HG03439 (cell line): Measurements from ENCODE around the gene C11orf98.
A peak's percentile ranks its signal among the peaks of the same experiment; 100 is the strongest.
"Not testable (repeated sequence)": the region's sequence is repeated elsewhere in the genome, so short reads cannot be mapped to it uniquely, and the experiment has no call there.

Experiments used
- ATAC-seq: cut with Tn5 transposase; IDR thresholded peaks from one replicate; pipeline ENCODE4 v1.9.1; 2021; ENCODE audit warnings: mild to moderate bottlenecking, moderate library complexity; ENCODE audit not compliant: unreplicated experiment

Gene C11orf98

DNA sequence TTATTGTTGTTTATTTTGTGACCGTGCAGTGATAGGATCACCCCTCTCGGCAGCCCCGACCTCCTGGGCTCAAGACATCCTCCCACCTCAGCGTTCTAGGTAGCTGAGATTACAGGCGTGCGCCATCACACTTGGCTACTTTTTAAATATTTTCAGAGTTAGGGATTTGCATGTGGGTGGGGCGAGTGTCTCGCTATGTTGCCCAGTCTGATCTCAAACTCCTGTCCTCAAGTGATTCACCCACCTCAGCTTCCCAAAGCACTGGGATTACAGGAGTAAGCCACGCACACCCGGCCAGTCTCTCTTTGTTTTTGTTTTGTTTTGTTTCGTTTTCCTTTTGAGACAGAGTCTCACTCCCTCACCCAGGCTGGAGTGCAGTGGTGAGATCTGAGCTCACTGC is 10.7 kb downstream of the C11orf98 start:
- no peak for ATAC-seq

DNA sequence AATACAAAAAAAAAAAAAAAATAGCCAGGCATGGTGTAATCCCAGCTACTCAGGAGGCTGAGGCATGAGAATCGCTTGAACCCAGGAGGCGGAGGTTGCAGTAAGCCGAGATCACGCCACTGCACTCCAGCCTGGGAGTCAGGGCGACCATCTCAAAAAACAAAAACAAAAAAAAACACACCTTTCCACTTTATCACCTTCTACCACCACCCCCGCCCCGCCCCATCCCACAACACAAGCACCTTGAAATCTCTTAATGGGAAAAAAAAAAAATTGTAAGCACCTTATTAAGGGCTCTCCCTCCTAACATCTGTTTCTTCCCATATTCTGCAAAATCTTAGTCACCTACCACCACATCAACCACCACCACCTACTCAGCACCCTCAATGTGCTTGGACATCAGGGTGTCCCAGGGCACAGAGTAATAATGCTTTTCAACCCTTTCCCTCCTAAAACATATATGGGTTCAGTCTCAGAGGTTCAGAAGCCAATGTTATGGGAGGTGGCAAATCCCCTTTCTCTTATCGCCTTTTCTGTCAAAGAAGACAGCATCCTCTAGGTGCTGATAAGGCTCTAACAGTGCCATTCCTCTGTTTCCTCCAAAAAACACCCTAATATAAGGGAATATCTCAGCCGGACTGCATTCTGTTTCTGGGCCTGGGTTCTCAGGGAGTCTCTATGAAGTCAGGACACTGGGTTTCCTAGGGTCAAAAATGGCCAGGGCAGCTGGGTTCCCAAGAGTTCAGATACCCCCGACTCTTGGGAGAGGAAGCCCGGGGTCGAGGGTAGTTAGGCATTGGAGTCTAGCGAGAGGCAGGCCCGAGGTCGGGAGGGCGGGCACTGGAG is 12.6 kb downstream of the C11orf98 start:
- ATAC-seq: peak; percentile 22

DNA sequence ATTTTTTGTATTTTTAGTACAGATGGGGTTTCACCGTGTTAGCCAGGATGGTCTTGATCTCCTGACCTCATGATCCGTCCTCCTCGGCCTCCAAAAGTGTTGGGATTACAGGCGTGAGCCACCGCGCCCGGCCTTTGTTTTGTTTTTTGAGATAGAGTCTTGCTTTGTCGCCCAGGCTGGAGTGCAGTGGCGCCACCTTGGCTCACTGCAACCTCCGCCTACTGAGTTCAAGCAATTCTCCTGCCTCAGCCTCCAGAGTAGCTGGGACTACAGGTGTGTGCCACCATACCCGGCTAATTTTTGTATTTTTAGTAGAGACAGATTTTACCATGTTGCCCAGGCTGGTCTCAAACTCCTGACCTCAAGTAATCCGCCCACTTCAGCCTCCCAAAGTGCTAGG is 14.7 kb downstream of the C11orf98 start:
- not testable (repeated sequence) for ATAC-seq

DNA sequence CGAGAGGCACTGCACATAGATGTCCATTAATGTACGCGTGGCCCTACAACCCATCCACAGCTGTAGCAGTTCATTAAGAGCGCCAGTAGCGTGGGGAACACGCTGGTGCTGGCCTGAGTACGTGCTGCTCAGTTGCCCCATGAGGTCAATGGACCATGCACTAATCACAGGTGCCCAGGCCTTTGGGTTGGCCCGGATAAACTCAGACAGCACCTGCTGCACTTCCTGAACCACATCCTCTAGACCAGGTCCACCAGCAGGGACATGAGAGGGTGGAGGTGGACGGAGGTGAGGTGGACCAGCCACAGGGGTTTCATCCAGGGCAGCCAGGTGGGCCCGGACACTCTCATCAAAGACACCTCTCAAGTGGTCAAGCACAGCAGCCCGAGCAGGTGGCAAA is 15.5 kb downstream of the C11orf98 start:
- ATAC-seq: no peak

DNA sequence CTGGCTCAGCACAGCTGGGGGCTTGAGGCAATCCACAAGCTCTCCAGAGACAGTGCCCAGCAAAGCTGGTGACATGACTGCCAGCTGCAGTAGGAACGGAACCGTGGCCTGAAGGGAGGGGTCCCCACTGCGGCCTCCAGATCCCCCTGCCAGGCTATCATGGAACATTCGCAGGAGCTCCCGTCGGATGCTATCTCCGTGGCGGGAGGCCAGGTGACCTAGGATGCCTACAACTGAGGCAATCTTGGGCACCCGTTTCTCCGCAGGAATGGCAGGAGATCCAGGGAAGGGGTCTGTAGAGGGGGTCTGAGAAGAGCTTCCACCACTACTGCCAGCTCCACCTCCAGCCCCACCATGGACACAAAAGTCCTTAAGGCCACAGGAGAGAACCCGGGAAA is 16.0 kb downstream of the C11orf98 start:
- ATAC-seq: no peak

DNA sequence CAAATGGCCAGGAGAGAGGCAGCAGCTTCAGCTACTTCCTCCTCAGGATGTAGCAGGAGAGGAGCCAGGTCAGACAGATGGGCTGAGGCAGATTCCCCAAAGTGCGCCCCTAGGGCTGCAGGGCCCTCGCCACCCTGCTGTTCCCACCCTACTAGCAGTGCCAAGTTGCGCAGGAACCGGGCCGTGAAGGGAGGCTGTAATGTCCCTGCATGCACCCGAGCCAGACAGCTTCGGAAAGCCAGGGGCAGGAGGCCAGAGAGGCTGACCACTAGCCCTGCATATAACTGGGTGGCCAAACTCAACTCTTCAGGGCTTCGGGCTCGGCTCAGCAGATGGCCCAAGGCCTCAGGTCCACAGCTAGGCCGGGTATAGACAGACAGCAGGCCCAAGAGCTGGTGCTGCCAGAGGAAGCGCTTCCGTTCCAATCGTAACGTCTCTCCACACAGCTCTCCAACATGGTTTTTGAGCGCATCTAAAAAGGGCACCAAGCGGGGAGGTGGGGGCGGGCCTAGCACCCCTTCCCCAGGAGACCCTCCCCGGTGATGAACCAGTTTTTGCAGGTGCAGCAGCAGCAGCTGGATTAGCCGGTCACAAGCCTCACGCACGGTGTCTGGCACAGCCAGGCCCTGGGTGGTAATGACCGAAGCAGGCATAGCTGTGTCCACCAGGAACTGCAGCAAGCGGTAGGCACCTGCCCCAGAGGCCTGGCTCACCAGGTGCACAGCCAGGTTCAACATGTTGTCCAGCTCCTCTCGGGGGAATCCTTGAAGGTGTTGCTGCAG is 16.6 kb downstream of the C11orf98 start:
- no peak for ATAC-seq

DNA sequence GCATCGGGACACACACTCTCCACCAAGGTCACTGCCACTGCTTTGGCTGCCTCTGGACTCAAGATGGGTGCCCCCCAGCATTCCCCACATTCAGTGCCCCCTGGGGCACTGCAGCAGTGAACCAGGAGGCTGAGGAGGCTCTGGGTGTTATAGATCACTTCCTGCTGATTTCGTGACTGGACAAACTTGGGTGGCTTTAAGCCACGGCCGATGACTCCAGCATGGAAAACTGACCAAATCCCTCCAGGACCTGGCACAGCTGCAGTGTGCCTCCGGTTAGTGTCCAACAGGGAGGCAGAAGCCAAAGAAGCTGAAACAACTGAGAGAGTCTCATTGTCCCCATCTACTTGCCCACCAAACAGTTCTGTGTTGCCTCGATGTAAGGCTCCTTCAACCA is 17.4 kb downstream of the C11orf98 start:
- ATAC-seq: no peak

DNA sequence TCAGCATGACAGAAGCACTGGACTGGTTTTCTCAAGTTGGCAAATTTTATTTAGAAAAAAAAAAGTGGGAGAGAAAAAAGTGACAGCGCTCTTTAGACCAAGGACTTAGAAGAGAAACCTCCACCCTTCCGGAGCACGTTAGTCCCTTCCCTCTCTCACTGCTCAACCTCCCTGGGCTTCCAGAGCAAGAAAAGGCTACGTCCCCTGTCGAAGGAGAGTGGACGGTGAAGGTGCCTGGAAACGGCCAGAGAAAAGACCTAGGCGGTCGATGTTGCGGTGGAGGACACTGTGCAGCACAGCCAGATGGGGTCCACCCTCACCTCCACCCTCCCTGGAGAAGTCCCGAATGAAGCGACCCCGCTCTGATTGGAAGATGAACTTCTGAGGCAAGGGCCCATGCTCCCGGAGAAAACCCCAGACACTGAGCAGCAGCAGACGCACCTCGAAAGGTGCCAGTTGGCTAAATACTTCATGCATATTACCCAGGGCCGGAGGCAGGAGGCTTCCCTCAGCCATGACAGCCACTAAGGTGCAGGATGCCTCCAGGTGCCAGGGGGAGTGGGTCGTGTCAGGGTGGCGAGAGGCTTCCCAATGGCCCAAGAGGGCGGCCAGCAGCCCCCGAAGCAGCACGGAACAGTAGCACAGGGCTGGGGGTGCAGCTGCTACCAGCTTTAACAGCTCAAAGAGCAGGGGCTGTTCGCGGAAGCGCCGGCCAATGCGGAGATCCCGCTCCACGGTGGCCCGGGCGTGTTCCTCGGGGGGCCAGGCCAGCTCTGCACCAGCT is 18.0 kb downstream of the C11orf98 start:
- no peak for ATAC-seq

DNA sequence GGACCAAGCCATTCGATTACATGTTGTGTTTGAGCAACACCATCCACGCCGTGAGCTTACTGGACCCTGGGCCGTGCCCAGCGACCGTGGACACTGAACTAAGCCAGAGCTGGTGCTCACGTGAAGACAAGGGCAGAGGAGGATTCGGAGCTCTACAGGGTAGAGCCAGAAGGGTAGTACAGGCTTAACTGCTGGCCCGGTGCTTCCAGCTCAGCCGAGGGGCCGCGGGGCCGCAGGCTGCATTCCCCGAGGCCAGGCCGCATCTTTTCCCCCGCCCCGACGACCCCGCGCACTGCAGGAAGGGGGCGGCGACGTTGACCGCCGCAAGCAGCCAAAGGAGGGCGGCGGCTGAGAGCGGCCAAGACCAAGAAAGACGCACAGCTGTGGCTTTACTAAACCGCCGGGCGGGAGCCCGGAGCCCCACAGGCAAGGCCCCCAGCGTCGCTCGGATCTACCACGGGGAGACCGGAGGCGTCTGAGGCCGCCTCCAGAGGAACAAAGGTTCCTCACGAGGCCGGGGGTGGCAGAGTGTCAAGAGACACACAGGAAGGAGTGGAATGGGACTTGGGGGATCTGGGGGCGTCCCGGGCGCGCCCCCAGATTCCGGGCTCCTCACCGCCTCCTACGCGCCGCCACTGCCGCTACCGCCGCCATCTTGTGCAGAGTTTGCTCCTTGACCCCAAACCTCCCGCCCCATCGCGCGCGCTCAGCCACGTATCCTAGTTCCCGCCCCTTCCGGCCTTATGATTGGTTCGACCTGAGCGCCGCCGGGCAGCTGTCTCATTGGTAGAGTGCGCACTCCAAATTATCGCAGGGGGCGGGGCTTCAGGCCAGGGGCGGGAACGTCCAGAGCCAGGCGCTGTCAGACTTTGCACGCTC is 18.8 kb downstream of the C11orf98 start, which contains the start of gene GANAB:
TSS of gene GANAB (minus strand) at position 668 of the 879 bp plus-strand sequence. CDS start at position 654, 14 bp downstream.
- peak; percentile 92 for ATAC-seq

DNA sequence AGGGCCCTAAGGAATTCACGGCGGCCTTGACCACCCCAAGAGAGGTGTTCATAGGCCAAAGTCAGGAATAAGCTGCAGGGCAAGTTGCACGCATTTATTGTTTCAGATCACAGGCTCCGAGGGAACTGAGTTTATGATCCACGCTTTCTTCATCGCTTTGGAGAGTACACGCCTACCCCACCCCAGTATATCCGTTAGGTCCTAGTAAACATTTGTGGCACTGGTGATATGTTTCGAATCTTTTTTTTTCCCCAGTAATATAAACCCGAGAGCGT is 19.4 kb downstream of the C11orf98 start:
- ATAC-seq: no peak

DNA sequence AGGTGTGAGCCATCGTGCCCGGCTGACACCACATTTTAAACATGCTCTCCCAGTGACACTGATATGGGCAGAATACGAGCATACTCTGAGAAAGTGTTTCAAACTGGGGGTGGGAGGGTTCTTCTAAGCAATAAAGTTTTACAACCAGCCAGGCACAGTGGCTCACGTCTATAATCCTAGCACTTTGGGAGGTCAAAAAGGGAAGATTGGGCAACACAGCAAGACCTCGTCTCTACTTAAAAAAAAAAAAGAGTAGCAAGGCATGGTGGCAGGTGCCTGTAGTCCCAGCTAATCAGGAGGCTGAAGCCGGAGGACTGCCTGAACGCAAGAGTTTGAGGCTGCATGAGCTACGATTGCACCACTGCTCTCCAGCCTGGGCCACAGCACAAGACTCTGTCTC is 20.8 kb downstream of the C11orf98 start:
- no peak for ATAC-seq

DNA sequence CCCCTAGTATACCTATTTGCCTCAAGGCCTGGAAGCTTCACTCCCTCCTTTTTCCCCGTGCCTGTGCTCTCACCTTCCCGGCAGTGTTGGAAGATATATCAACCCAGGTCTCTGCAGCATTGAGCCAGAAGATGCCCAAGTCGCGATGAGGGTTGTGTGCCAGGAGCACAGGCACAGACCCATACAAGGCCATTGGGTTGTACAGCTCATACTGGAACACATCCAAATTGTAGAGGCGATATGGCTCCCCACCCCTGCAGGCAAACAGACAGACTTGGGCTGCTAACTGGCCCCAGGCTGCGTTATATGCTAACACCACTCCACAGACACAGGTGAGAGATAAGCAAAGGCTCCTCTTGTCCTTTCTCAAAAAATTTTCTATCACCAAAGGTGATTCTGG is 32.5 kb downstream of the C11orf98 start:
- ATAC-seq: no peak

DNA sequence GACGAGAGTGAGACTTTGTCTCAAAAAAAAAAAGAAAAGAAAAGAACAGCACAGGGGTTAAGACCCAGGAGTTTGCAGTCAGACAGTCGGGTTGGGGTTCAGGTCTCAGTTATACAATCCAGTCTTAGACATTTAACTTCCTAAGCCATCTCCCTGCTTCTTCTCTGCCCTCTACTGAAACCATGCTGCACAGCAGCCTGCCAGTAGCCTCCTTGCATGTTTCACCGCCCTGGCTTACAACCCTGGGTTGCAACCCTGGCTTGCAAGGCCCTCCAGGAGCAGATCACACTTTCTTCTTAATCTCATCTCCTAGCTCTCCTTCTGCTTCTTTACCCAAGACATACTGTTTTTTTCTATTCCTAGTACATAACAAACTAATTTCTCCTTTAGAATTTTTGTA is 37.3 kb downstream of the C11orf98 start:
- ATAC-seq: no peak

DNA sequence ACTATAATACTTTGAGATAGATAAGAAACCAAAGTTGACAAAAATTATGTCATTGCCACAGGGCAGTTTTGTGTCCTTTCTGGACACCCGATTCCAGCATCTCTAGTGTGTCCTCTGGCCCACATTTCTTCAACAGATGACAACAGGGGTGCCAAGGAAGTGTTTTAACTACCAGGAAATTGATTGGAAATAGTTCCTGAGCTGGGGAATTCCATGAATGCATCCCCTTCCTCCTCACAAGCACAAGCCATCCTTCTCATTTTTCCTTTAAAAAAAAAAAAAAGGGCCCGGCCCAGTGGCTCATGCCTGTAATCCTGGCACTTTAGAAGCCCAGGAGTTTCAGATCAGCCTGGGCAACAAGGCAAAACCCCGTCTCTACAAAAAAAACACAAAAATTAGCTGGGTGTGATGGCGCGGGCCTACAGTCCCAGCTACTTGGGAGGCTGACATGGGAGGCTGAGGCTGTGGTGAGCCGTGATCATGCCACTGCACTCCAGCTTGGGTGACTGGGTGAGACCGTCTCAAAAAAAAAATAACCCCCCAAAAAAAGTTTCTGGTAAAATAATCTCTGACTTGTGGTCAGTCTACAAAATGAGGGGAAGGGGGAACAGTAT is 42.4 kb downstream of the C11orf98 start:
- no peak for ATAC-seq

DNA sequence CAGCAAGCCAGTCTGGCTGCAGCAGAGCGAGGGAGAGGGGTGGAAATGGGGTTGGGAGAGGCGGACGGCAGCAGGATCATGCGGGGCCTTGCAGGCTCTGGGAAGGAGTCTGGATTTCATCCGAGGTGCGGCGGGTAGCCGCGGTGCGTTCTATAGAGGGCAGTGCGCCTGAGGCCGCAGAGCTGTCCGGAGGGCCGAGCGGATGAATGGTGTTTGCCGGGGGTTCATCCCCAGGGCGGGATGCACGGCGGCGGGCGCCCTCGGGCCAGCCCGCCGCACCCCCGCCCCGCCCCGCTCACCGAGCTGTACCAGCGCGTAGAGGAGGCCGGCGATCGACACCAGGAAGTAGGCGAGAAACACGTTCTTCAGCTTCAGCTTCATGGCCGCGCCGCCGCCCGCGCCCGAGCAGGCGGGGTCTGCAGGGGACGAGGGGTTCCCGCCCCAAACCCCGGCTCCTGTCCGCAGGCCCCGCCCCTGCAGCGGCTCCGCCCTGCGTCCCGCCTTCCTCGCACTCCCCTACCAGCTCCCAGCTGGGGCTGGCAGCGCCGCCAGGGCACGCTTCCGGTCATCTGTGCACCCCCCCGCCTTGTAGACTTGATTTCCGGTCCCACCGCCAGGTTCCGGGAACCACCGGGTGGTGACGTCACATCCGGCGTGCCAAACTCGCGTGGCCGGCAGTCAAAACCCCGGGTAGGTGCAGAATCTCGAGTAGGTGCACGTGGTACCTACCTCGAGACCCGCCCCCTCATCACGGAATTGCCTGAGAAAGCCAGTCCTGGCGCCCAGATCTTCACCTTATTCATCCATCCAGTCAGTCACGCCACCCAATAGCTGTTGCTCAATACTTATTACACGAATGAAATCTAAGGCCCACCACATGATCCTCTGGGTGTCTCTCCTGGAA is 43.2 kb downstream of the C11orf98 start, which contains the start of gene B3GAT3:
TSS of gene B3GAT3 (minus strand) at position 420 of the 904 bp plus-strand sequence. CDS start at position 381, 39 bp downstream.
- ATAC-seq: peak; percentile 95

DNA sequence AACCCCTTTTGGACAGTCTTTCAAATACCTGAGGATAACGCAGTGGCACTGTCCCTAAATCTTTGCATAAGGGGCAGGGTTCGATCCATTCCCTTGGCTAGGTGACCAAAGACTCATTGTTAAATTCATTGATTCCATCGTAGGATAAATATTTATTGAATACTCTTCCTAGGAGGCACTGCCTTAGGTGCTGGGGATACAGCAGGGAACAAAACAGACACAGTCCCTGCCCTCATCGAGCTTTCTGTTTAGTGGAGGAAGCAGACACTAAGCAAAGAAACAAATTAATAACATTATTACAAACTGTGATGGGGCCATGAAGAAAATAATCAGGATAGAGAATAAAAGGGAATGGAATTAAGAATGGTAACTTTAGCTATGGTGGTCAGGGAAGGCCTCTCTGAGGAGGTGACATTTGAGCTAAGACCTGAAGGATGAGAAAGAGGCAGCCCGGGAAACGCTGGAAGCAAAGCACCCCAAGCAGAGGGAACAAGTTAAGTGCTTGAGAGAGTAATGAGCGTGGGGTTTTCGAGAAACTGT is 43.9 kb downstream of the C11orf98 start:
- no peak for ATAC-seq

DNA sequence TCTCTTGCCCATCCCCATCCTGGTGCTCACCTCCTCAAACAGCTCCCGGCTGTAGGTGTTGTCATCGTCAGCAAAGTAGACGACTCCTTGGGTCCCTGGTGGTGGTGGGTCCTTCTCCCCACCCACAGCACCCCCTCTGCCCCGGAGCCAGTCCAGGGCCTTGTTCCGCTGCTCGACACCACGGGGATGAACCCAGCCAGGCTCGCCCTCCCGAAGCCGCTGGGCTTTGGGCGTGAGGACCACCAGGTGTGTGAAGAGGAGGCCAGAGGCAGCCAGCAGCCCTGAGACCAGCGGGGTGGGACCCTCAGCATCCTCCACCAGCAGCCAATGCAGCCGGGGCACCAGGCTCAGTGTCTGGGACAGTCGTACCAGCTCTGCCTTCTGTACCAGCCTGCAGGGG is 48.1 kb downstream of the C11orf98 start:
- ATAC-seq: not testable (repeated sequence)

DNA sequence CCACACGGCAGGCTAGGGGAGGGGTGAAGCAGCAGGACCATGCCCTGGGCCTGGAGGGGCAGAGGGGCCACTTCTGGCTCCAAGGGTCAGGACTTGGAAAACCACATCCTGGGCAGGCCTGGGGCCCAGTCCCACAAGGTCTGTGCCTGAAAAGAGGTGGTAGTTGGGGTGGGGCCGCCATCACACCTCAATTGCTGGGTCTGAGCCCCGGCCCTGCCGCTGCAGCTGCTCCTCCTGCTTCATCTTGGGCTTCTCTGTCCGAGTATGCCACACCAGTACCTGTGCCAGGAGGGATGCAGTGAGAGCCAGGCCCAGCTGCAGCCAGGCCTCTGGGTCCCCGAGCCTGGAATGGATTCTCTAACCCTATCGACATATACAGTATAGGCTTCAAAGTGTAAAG is 49.5 kb downstream of the C11orf98 start:
- no peak for ATAC-seq

DNA sequence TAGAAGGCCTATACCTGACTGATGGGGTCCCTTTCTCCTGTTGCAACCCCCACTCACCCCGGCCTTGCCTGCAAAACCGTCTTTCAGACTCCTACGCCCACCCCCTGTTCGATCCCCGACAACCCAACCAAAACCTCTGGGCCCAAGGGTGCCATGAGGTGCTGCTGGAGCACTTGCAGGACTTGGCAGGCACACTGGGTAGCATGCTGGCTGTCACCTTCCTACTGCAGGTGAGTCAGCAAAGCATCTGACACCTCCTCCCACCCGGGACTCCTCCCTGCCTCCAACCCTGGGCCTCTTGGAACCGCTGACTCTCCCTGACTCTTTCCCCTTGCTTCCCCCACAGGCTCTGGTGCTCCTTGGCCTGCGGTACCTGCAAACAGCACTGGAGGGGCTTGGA is 50.7 kb downstream of the C11orf98 start:
- no peak for ATAC-seq
